ENCODE results near the gene SUFU.

The SUFU gene

DNA sequence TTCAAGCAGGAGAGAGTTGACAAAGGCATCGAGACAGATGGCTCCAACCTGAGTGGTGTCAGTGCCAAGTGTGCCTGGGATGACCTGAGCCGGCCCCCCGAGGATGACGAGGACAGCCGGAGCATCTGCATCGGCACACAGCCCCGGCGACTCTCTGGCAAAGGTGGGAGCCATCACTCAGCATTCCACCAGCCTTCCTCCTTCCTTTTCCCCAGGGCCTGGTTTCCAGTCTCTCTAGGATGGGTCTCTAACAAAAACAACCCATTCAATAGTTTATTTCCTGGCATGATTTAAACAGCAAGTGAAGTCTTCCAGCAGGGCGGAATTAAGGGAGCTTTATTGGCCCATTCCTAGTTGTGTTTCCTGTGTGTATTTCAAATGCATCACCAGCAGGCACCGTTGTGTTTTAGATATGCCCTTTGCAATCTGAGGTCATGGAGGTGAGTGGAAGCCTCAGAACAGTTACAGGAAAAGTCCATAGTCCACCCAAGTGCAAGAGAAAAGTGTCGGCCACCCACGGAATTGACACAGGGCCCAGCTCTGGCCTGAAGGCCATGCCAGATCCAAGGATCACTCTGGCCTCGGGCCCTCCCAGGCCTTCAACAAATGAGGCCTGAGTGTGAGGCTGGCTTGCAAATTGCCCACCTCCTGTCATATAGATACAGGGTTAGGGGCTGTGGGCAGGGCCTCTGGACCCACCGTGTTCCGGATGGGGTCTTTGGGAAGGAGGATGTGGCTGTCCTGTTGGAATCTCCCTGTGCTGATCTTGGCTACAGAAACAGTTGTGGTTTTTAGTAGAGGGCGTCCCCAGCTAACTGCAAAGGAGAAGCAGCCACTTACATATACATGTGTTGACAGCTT lies 93.6 kb downstream of the SUFU start:
- DNase-seq = no peak

DNA sequence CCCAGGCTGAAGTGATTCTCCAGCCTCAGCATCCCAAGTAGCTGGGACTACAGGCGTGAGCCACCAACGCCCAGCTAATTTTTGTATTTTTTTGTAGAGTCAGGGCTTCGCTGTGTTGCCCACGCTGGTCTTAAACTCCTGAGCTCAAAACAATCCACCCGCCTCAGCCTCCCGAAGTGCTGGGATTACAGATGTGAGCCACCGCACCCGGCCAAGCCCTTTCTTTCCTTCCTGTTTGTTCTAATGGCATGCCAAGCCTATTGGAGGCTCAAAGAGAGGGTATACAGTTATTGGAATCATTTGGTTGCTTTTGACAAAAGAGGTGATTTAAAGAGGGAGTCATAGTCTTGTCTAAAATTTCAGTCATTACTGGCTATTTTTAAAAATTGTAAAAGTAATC lies 94.5 kb downstream of the SUFU start:
- no peak for DNase-seq

DNA sequence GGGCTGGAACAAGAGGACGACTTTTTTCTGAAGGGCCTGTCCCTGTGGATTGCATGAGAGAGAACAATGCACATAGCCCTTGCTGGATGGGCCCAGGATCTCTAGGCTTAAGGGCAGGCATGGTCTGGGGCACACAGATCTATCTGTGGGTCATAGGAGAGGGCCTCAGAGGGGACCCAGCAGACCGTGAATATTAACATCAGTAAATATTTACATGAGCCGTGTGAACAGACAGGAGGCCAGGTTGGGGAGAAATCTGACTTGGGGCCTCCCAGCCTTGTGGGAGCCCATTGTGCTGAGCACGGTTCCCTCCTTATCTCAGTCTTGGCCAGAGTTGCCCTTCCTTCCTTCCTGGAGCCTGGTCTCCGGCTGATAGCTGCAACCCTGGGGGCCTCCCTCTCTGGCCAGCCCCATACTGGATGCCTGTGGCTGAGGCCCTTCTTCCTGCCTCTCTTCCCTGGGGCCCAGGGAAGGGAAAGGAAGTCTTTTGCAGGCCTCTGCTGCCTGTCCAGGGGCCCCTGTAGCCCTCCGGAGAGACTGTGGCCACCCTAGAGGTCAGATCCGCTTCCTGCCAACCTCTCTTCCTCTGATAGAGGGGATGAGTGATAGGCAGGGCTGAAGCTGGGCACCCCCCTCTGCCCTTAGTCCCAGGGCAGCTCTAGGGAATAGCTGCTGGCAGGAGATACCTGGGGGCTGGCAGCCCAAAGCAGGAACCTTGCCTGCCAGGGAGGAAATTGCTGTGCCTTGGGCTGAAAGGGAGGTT lies 96.0 kb downstream of the SUFU start:
- no peak for DNase-seq

DNA sequence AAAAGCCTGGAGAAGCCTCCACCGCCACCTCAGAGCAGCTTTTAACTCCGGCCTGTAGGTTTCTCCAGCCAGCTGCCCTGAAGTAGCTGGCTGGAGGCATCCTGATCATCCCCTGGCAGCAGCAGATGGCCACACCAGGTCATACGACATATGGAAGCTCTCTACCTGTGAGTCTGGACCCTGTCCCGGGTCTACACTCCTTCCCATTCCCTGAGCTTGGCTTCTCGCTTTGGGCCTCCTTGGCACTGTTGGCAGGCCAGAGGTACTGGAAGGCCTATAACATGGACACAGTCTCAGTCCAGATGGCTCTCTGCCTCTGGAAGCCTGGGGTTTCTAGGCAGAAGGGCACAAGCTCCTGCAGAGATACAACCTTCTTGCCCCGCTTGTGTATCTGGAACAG lies 97.0 kb downstream of the SUFU start:
- no peak for DNase-seq

DNA sequence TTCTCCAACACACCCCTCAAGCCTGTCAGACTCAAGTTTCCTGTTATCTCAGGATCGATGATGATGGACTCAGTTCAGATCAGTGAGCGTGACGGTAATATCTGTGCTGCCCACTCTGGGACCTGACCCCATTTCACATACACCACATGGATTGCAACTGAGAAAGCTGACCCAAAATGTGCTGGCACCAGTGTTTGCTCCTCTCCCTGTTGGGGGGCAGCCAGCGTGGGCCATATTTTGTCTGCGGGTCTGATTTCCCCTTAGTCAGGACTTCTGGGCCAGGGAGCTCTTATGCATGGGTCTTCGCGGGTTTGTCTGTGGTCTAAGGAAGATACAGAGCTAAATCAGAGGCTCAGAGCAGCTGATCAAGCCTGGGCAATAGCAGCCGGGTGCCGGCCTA lies 97.9 kb downstream of the SUFU start:
- DNase-seq = no peak

DNA sequence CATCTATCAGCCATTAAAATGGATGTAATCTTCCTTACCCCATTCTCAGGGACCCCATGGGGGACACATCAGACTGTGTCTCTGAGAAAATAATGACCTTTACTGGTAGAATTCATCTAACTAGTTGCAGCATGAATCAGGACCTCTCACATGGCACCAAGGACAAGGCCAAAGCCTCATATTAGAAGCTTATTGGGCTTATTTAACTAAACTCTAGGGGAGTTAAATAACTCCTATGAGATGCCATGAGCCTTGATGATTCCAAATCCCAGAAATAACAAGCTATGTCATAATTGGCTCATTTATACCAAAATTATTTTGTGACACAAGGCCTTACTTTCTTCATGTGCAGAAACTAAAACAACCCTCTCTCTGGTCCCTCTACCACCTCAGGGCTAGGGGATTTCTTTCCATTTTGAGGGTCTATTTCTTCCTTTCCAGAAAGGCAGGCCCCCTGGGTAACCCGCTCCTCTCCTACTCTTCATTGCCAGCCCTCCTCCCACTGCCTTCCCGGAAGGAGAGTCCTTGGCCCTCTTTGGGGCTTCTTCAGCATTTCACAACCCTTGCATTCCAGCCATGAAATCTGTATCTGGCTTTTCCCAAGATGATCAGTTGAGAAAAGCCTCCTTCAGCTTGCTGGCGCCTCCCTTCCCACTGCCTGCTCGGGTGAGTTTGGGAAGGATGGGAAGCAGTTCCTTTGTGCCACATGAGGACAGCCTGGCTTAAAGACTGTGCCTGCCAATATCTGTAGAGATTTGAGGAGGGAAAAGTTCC lies 98.7 kb downstream of the SUFU start:
- no peak for DNase-seq

DNA sequence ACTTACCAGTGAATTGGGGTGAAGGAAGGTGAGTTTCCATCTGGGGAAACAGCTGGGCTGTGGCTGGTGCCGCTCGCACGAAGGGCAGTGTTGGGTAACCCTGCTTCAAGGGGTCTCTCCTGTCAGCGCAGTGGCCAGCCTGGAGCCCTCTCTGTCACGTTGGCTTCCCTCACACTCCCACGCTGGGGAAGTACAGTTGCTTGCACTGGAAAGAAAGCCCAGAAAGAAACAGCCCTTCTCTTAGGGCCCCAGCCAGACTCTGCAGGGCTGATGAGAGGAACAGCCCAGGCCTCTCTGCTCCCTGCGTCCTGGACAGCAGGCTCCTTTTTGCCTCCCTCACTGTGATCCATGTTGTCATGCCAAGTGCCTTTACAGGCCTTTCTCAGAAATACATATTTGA lies 100.2 kb downstream of the SUFU start:
- no peak for DNase-seq

DNA sequence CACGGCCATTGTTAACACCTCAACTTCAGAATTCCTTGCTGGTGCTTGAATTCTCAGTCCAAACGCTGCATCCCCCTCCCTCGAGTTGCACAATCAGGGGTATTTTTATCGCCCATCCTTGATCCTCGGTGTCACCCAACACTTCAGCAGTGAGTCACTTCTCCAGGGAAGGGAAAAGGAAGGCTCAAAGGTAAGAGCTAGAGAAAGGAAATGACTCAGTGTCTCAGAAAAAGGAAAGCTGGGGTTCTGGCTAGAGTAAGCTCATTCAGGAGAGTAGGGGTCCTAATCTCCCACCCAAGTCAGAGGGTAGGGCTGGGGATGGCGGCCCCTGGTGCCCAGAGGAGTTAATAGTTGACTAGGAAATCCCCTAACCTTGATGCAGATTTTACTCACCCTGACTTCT lies 100.7 kb downstream of the SUFU start:
- no peak for DNase-seq

DNA sequence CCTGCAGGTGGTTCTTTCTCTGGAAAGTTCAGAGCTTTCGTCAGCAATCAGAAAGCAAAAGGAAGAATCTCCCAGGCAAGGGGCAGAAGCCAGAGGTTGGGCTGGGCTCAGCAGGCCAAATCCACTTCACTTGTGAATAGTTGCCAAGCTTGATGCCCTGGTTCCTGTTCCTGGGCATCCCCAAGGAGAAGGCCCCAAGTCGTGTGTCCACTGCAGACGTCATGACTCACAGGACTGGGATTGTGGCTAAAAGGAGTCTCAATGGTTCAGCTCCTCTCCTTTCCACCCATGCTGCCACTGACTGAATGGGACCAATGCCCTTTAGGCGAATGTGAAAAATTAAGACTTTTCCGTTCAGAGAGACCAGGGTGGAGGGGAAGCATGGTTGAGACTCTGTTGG lies 101.9 kb downstream of the SUFU start:
- DNase-seq = no peak

DNA sequence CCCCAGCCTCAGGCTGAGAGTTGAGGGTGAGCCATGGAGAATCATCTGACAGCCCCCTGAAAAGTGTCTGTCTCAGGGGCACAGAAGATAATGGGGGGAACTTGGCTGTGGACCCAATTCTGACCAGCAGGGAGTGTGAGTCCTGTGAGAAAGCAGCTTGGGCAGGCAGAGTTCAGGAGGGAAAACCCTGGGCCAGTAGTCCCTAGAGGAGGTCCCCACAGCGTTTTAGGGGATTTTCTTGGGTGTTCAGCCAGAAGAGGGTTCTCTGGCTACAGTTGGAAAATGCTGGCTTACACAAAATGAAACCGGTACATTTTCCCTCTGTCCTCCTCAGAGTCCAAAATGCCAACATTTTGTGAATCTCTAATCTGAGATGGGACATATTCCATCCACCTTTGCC lies 104.7 kb downstream of the SUFU start:
- no peak for DNase-seq

DNA sequence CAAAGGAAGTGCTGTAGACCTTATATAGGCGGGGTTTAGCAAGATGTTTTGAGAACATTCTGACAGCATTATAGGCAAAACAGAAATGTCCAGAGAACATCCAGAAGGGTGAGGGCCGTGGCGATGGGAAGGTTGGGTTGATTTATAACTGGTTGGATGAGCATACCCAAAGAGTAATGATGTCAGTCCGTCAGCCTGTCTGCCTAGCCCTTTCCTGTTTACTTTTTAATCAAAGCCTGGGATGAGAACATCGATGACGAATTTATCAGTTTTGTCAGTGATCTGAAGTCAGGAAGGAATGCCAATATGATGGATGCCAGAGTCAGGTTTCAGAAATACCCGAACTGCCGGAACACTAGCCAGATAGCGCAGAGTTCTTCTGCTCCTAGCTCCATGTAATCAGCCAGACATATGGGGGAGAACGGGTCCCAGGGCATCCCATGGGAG lies 106.7 kb downstream of the SUFU start:
- no peak for DNase-seq

DNA sequence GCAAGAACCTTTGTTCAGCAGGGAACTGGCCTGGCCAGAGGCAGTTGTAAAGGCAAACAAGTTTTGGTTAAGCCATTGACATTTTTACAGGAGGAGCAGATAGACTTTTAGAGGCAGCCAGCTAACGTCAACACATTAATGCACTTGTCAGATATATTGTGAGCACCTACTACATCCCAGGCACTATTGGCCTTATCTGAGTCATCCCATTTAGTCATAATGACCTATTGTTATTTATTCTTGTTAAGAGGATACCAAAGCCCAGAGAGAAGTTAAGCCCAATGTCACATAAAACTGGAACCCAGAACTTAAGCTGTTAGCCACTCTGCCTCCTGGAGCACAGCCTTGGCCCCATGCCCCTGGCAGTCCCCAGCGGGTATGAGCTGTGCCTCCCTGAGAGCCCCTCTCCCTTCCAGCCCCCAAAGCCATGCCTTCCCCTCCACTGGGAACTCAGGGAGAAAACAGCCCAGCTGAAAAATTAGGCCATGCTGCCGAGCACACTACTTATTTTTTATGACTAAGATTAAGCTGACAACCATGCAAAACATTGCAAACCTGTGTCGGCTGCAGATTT lies 107.8 kb downstream of the SUFU start:
- no peak for DNase-seq

DNA sequence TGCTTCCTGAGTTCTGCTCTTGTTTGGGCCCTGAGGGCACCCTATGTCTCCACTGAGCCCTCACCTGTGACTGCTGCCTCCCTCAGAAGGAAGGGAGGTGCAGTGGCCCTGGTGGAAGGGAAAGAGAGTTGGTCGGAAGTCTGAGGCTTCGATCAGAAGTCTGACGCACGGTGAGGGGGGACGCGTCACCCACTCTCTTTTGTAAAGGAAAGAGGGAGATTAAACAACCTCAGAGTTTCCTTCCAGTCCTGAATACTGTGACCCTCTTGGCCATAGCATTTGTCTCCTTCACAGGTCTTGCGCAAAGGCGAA lies 109.1 kb downstream of the SUFU start:
- DNase-seq = peak; percentile 49

DNA sequence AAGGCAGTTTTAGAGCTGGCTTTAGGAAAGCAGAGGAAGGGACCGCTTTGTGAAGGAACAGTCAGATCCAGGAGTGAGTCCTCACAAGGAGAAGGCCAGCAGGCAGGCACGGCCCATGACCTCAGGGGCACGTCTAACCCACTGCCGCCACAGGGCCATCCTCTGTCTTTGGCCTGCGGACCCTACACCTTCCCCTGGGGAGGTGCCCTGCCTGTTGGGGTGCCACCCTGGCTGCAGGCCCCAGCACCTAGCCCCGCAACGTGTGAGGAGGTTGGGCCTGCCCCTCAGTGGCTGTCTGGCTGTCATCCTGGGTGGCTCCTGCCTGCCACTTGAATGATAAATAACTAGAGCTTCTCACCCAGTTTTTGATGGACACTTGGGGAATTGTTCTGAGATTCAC lies 109.5 kb downstream of the SUFU start:
- no peak for DNase-seq

DNA sequence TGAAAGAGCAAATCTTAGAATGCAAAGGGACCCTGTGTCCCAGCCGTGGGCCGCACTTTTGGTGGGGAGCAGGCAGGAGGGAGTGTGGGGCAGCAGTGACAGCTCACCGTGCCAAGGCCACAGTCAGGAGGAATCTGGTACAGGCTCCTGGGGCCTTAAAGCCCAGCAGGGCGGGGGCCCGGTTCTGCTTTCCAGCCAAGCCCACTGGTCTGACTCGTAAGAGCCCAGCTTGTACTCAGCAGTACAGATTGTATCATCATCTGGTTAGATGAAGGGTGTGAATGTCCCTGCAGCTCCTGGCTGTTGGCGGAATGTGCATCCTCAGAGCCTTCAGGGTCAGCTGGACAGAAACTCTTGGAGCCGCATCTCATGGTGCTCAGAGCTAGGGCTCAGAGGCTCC lies 110.0 kb downstream of the SUFU start:
- DNase-seq = no peak

DNA sequence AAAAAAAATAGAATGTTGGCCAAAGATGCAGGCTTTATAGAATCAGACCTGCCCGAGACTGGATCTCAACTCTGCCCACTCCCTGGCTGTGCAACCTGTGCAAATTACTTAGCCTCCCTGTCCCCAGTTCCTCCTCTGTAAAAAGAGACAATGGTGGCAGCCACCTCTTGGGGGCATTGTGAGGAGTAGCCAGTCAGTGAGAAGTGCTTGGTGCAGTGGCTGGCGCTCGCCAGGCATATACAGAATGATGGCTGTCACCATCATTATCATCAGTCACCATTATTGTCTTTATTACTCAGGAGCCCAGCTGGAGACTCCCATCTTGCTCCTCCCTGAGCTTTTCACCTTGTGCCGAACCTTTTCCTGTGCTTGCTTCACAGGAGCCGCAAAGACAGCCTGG lies 111.1 kb downstream of the SUFU start:
- no peak for DNase-seq

DNA sequence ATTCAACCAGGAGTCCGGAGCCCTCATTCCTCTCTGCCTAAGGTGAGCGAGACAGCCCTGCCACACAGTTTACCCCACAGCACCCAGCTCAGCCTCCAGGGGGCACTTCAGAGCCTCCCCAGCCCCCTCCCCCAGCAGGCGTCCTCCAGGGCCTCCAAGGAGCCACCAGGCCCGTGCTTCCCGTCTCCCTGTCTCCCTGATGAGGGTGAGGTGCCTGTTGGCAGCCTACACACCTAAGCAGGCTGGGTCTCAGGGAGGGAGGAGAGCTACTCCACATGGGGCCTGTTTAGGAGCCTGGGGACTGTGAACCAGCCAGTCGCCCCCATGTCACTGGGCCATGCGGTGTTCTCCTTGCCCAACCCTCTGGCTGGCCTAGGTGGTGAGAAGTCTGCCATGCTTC lies 111.6 kb downstream of the SUFU start:
- DNase-seq = no peak

DNA sequence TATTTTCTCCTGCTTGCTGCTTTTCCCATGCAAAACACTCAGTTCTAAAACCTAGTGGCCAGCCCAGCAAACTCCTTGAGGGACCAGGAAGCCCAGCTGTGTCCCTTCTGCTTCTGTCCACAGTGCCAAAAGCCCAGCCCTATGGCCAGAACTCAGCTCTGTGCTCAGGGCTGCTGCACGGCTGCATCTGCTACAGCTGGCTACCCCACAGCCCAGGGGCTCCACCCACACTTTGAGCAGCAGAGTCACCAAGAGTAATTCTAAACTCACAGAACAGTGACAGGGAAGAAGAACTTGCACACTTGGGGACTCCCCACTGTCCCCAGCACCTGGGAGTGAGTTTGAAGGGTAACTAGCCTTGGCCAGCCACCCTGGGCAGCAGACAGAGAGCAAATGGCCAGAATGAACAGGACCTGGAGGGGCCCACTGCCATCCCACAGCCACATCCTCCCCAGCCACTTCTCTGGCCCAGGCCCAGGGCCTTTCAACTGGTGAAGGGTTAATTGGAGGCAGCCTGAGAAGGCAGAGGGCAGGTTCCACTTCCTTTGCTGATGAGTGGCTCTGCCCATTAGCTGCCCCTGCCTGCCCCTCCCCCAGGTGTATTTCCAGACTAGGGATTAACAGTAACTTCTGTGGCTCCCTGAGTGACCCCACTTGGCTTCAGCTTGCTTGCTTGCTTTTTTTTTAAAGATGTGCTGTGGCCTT lies 112.4 kb downstream of the SUFU start:
- no peak for DNase-seq

DNA sequence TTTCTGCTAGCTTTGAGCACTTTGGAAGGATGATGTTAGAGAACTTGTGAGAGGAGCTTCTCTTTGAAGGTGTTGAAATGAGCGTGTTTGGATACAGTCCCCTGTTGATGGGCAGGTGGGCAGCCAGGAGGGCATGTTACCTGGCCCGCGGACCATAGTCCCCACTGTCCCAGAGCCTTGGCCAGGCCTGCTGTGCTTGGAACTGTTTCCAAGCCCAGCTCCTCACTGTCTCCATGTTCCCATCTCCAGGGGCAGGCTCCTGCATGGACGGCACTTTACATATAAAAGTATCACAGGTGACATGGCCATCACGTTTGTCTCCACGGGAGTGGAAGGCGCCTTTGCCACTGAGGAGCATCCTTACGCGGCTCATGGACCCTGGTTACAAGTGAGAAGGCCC lies 113.3 kb downstream of the SUFU start:
- no peak for DNase-seq

DNA sequence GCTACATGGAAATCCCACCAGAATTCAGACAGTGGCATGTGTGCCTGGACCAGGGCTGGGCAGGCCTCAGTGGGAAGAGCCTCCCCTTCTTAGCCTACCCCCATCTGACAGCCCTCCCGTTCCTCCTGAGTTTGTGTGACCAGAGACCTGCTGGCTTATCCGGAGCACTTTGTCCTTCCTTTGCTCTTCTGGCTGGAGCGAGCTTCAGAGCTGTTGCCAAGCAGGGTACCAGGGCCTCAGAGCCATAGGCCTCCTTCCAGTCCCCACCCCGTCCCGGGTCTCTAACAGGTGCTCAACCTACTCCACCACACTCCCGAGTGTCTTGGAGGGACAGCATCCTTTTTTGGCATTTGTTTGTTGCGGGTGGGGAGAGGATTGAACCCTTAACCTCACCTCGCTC lies 114.0 kb downstream of the SUFU start:
- DNase-seq = no peak

DNA sequence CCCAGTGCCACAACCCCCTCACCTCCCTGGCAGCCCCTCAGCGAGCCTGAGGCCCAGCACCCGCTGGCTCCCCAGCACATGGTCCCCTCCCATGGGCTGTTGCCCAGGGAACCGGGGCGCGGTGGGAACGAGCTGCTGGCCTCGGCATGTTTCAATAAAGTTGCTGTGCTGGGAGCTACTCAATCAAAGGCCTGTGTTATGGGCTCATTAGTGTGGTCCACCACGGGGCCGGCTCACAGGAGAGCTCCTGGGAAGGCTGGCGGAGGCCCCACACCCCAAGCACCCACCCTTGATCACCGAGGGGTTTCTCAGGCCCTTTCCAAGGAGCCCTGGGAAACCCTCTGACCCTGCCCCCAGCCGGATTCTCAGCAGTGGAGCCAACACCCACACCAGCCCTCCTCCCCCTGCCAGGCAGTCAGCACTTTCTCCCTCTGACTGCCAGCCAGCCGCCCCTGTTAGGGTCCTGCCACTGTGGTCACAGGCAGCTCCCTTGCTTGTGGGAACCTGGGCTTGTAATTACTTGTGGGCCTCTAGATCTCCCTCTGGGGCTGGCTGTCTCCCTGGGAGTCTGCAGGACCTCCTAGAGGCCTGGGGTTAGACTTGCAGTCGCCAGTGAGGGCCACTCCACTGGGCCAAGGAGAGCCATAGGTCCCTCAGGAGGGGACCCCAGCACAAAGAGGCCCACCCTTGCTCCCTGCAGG lies 115.7 kb downstream of the SUFU start:
- no peak for DNase-seq

DNA sequence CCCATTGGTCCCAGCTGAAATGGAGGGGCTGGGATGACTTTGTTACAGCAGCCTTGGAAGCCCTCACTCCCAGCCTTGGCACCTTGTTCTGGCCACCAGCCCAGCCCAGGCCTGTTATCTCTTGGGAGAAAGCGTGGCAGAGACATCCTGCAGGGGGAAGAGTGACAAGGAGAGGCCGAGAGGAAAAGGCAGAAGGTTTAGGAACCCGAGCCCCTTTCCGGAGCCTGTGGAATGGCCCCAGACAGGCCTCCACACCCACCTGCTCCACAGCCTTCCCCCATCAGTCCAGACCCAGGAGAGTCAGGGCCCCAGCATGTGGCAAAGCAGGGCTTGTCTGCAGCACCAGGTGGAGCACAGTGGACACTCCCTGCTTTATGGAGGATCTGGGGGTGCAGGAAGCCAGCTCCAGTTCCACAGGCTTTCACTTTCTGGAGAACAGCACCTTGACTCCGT lies 116.4 kb downstream of the SUFU start:
- DNase-seq = no peak
